ACC112 (cell line): ENCODE measurements around the gene ARPP21.
"Not testable (repeated sequence)": the region's sequence is repeated elsewhere in the genome, so short reads cannot be mapped to it uniquely, and the experiment has no call there.

Experiments
- H2AFZ ChIP-seq: fragments of 200-600 bp; sonication (generic); one replicate; pipeline ENCODE4 v1.6.0; 2017; ENCODE audit warnings: antibody characterized with exemption, low read length; ENCODE audit not compliant: unreplicated experiment
- H3K27ac ChIP-seq: fragments of 200-600 bp; sonication (generic); 2 replicates; pipeline ENCODE4 v1.5.1; 2014; ENCODE audit warnings: low read depth, mild to moderate bottlenecking, antibody characterized with exemption, low read length, moderate library complexity
- H3K27me3 ChIP-seq: fragments of 200-600 bp; sonication (generic); 2 replicates; pipeline ENCODE4 v1.6.1; 2014; ENCODE audit warnings: mild to moderate bottlenecking, antibody characterized with exemption, low read length, moderate library complexity, mixed read lengths; ENCODE audit not compliant: insufficient read depth
- H3K36me3 ChIP-seq: fragments of 200-600 bp; sonication (generic); 2 replicates; pipeline ENCODE4 v1.6.1; 2016; ENCODE audit warnings: mild to moderate bottlenecking, antibody characterized with exemption, low read length, moderate library complexity, mixed read lengths; ENCODE audit not compliant: insufficient read depth
- H3K4me1 ChIP-seq: fragments of 200-600 bp; sonication (generic); one replicate; pipeline ENCODE4 v1.6.1; 2016; ENCODE audit warnings: low read length, mixed read lengths; ENCODE audit not compliant: insufficient read depth, unreplicated experiment, control insufficient read depth
- H3K4me3 ChIP-seq: fragments of 200-600 bp; sonication (generic); 2 replicates; pipeline ENCODE4 v1.5.1; 2014; ENCODE audit warnings: mild to moderate bottlenecking, low read depth, low read length
- H3K79me2 ChIP-seq: fragments of 200-600 bp; sonication (generic); one replicate; pipeline ENCODE4 v1.6.0; 2016; ENCODE audit warnings: low read length; ENCODE audit not compliant: control insufficient read depth, unreplicated experiment, insufficient read depth

The ARPP21 gene

DNA sequence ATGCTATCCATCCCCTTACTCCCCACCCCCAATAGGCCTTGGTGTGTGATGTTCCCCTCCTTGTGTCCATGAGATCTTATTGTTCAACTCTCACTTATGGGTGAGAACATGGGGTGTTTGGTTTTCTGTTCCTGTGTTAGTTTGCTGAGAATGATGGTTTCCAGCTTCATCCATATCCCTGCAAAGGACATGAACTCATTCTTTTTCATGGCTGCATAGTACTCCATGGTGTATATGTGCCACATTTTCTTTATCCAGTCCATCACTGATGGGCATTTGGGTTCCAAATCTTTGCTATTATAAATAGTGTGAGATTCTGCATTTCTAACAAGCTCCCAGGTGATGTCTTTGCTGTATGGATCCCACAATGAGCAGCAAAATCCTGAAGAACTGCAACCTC, 176.5 kb downstream of the ARPP21 start:
- not testable (repeated sequence) for H2AFZ ChIP-seq, H3K36me3 ChIP-seq, H3K4me3 ChIP-seq, H3K4me1 ChIP-seq, H3K27ac ChIP-seq, H3K79me2 ChIP-seq, H3K27me3 ChIP-seq

DNA sequence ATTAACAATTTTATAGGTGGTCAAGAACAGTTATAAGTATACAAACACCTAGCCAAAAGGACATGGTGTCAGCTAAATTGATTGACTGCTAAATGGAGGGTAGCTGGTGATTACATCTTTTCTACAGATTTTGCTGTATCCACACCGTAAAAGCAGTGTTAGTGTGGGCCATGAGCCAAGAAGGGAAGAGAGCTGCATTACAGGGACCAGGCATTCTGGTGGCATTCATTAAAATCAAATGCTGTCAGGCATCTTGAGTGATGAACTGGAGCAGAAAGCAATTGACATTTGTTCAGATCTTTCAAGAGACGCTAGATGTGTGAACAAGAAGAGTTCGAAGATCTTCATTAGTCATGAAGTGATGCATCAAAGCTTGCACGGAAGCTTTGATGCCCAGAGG, 177.9 kb downstream of the ARPP21 start:
- H3K79me2 ChIP-seq = no peaks in the 10 kb centered on the region
- H3K27ac ChIP-seq = no peak overlapping the region
- H3K36me3 ChIP-seq = no peaks in the 10 kb centered on the region
- H3K27me3 ChIP-seq = no peaks in the 10 kb centered on the region
- no peak overlapping the region for H3K4me3 ChIP-seq
- no peak overlapping the region for H2AFZ ChIP-seq
- no peaks in the 10 kb centered on the region for H3K4me1 ChIP-seq

DNA sequence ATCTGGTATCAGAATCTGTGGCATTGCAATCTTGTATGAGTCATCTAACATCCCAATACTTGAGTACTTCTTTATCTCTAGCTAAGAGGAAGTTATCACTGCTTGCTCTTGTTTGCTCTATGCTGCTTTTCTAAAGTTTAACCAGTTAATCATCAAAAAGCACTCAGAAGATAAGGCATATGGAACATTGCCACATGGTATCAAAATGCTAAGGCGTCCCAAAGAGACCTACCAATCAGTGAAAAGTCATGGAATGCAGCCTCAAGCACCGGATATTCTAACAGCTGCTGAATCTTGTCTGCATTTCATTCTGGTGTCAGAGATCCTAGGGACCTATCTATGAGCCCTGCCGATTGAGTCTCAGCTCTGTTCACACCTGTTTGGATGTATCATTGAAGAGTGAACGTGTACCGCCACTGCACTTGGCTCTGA, 192.8 kb downstream of the ARPP21 start:
- no peaks in the 10 kb centered on the region for H3K27me3 ChIP-seq
- H3K79me2 ChIP-seq = no peaks in the 10 kb centered on the region
- H3K4me1 ChIP-seq = peaks cover 6% of the 10 kb centered on the region
- H2AFZ ChIP-seq = no peak overlapping the region
- no peak overlapping the region for H3K27ac ChIP-seq
- no peaks in the 10 kb centered on the region for H3K36me3 ChIP-seq
- H3K4me3 ChIP-seq = no peak overlapping the region
